Fibroblast of lung (primary cell): ENCODE measurements around the gene TNIP2. TPM values are rescaled to one million over a fixed set of nuclear protein-coding genes. Genes with fewer than 3 reads are reported as not detected.

ENCODE experiments used
- DNase-seq, 2 donors: peaks; one replicate each; pipeline versions ENCODE4 v3.0.0 to v3.0.0-alpha.2; 2010; ENCODE audit warnings: low read depth in 2 of 2
- H2AFZ ChIP-seq: 2 replicates; pipeline ENCODE4 v1.5.1; 2012; ENCODE audit warnings: low read length, control low read depth, inconsistent platforms
- H3K27ac ChIP-seq: 2 replicates; pipeline ENCODE4 v1.5.1; 2011; ENCODE audit warnings: low read length, control low read depth; ENCODE audit not compliant: insufficient read depth
- H3K27me3 ChIP-seq: 2 replicates; pipeline ENCODE4 v1.5.1; 2011; ENCODE audit warnings: mild to moderate bottlenecking, low read length; ENCODE audit not compliant: control insufficient read depth, insufficient read depth
- H3K36me3 ChIP-seq: 2 replicates; pipeline ENCODE4 v1.5.1; 2011; ENCODE audit warnings: low read length; ENCODE audit not compliant: control insufficient read depth, insufficient read depth
- H3K4me1 ChIP-seq: 2 replicates; pipeline ENCODE4 v1.5.1; 2011; ENCODE audit warnings: low read length; ENCODE audit not compliant: control insufficient read depth, insufficient read depth; ENCODE audit errors: extremely low read depth
- H3K4me2 ChIP-seq: 2 replicates; pipeline ENCODE4 v1.5.1; 2011; ENCODE audit warnings: low read length, control low read depth; ENCODE audit not compliant: insufficient read depth; ENCODE audit errors: extremely low read depth
- H3K4me3 ChIP-seq, 4 experiments: fragments of 200-600 bp in 1 of 4; sonication (generic) in 1 of 4; replicated peaks in 1 of 4; 2 replicates each; pipeline ENCODE4 v1.5.1; 2011 to 2016; ENCODE audit warnings: low read length in 4 of 4, low read depth in 3 of 4, mild to moderate bottlenecking in 3 of 4, control low read depth in 2 of 4, inconsistent platforms in 1 of 4, mixed read lengths in 1 of 4; ENCODE audit not compliant: insufficient read depth in 1 of 4; ENCODE audit errors: control extremely low read depth in 1 of 4
- H3K79me2 ChIP-seq: 2 replicates; pipeline ENCODE4 v1.5.1; 2012; ENCODE audit warnings: mild to moderate bottlenecking, low read length, inconsistent platforms; ENCODE audit not compliant: control insufficient read depth, insufficient read depth
- H3K9ac ChIP-seq: 2 replicates; pipeline ENCODE4 v1.5.1; 2011; ENCODE audit warnings: mild to moderate bottlenecking, low read length, control low read depth; ENCODE audit not compliant: insufficient read depth
- H3K9me3 ChIP-seq: 2 replicates; pipeline ENCODE4 v1.5.1; 2012; ENCODE audit warnings: low read depth, low read length; ENCODE audit not compliant: control insufficient read depth, insufficient read depth
- H4K20me1 ChIP-seq: 2 replicates; pipeline ENCODE4 v1.5.1; 2011; ENCODE audit warnings: low read length; ENCODE audit not compliant: control insufficient read depth, insufficient read depth; ENCODE audit errors: extremely low read depth
- EZH2 ChIP-seq: IDR thresholded peaks from 2 replicates; pipeline ENCODE4 v1.5.1; 2012; ENCODE audit warnings: low read length, control low read depth, mild to moderate bottlenecking; ENCODE audit errors: missing control alignments
- polyA plus RNA-seq, 2 donors: library from polyadenylated mRNA; depleted of rRNA in 1 of 2; stranded (reverse) in 1 of 2; unstranded in 1 of 2; fragments of >200 nt; gene quantifications; 2 replicates each; pipeline ENCODE4 v1.2.1, GENCODE V29; 2011 to 2012; ENCODE audit warnings: missing spikeins in 1 of 2
- total RNA-seq: library from RNA; depleted of rRNA; stranded (reverse); fragments of >200 nt; gene quantifications from 2 replicates; pipeline ENCODE4 v1.2.1, GENCODE V29; 2014
- TF ChIP-seq, protein P1 (sequence below), 2 donors: IDR thresholded peaks in 1 of 2; conservative IDR thresholded peaks in 1 of 2; 1 replicate in 1 of 2; 2 replicates in 1 of 2; pipeline ENCODE4 v1.5.1; 2011 to 2012; ENCODE audit warnings: low read length in 2 of 2, control low read depth in 1 of 2, inconsistent platforms in 1 of 2, low read depth in 1 of 2, mild to moderate bottlenecking in 1 of 2

Gene TNIP2
- total and polyA plus RNA-seq, 2 donors (not counting 1 experiment from before 2014, with no cell fraction given) = 21.8 to 56.5 TPM

DNA sequence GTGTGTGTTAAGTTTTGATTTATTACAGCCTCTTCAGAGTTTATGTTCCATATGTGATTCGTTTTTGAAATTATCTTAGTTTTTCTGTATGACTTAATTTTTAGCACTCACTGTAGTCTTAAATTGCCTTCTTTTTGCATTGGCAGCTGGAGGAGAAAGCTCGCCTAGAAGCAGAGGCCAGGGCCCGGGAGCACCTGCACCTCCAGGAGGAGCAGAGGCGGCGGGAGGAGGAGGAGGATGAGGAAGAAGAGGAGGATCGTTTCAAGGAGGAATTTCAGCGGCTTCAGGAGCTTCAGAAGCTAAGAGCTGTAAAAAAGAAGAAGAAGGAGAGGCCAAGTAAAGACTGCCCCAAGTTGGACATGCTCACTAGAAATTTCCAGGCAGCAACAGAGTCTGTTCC is 56.6 kb downstream of the TNIP2 start:
- H3K36me3 ChIP-seq = peaks cover 23% of the 10 kb centered on the region
- H3K9ac ChIP-seq = no peak overlapping the region
- H3K4me1 ChIP-seq = no peaks in the 10 kb centered on the region
- no peaks in the 10 kb centered on the region for H3K79me2 ChIP-seq
- no peaks in the 10 kb centered on the region for H3K9me3 ChIP-seq
- DNase-seq = no peak
- no peak overlapping the region for H3K4me2 ChIP-seq
- H3K27me3 ChIP-seq = no peaks in the 10 kb centered on the region
- no peaks in the 10 kb centered on the region for H4K20me1 ChIP-seq
- H3K27ac ChIP-seq = no peak overlapping the region
- no peak overlapping the region for H2AFZ ChIP-seq
- TF ChIP-seq, protein P1, sequence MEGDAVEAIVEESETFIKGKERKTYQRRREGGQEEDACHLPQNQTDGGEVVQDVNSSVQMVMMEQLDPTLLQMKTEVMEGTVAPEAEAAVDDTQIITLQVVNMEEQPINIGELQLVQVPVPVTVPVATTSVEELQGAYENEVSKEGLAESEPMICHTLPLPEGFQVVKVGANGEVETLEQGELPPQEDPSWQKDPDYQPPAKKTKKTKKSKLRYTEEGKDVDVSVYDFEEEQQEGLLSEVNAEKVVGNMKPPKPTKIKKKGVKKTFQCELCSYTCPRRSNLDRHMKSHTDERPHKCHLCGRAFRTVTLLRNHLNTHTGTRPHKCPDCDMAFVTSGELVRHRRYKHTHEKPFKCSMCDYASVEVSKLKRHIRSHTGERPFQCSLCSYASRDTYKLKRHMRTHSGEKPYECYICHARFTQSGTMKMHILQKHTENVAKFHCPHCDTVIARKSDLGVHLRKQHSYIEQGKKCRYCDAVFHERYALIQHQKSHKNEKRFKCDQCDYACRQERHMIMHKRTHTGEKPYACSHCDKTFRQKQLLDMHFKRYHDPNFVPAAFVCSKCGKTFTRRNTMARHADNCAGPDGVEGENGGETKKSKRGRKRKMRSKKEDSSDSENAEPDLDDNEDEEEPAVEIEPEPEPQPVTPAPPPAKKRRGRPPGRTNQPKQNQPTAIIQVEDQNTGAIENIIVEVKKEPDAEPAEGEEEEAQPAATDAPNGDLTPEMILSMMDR (conservative IDR thresholded peaks at IDR 0.05 in 1 of 2, IDR thresholded peaks at IDR 0.05 in 1 of 2; ENCODE audit: low read depth in 1 of 2, low read length in 2 of 2) = no peak
- no peak for TF ChIP-seq EZH2
- H3K4me3 ChIP-seq = no peak overlapping the region

DNA sequence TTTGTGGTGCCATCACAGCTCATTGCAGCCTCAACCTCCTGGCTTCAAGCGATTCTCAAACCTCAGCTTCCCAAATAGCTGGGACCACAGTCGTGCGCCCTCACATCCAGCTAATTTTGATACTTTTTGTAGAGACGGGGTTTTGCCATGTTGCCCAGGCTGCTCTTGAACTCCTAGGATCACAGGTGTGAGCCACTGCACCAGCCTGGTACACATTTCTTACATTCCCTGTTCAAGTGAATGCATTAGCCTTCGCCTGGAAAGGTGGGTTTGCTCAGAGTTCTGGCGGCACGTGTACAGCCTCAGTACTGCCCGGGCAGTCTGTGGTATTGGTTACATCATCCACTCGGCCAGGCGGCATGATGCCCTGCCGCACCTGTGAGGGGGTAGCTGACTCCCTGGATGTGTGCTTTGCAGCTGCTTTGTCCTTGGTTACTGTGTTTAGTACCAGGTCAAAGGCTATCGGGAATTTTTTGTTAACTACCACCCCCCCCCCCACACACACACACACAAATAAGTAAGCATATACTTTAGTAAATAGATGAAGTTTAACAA is 57.1 kb downstream of the TNIP2 start:
- H3K36me3 ChIP-seq = peaks cover 25% of the 10 kb centered on the region

DNA sequence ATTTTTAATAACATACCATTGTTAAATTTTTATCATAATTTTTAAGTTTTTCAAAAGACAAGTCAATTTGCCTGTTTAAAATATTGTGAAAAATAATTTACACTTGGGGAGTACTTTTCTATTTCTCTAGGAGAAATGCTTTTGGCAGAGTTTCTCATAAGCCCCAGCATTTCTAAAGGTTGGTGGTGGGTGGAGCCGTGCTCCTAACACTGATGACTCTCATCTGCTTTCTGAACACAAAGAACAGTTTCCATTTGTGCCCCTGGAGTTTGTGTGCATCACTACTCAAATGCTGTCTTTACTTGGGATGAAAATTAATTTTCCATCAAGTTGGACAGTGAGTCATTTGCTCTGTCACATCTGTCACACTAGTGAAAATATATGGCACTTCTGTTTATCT is 57.6 kb downstream of the TNIP2 start:
- no peak overlapping the region for H3K4me3 ChIP-seq
- no peaks in the 10 kb centered on the region for H4K20me1 ChIP-seq
- no peak for DNase-seq
- H2AFZ ChIP-seq = no peak overlapping the region
- H3K27ac ChIP-seq = no peak overlapping the region
- no peaks in the 10 kb centered on the region for H3K79me2 ChIP-seq
- H3K4me1 ChIP-seq = no peaks in the 10 kb centered on the region
- H3K4me2 ChIP-seq = no peak overlapping the region
- H3K36me3 ChIP-seq = peaks cover 29% of the 10 kb centered on the region
- no peak for TF ChIP-seq EZH2
- TF ChIP-seq, protein P1 (conservative IDR thresholded peaks at IDR 0.05 in 1 of 2, IDR thresholded peaks at IDR 0.05 in 1 of 2; ENCODE audit: low read depth in 1 of 2, low read length in 2 of 2) = no peak
- no peaks in the 10 kb centered on the region for H3K9me3 ChIP-seq
- H3K27me3 ChIP-seq = no peaks in the 10 kb centered on the region
- H3K9ac ChIP-seq = no peak overlapping the region

More for the DNA sequence above, 57.1 kb downstream of the TNIP2 start:
- no peak overlapping the region for H3K27ac ChIP-seq
- H4K20me1 ChIP-seq = no peaks in the 10 kb centered on the region
- H3K9ac ChIP-seq = no peak overlapping the region
- H3K4me2 ChIP-seq = no peak overlapping the region
- TF ChIP-seq, protein P1 (conservative IDR thresholded peaks at IDR 0.05 in 1 of 2, IDR thresholded peaks at IDR 0.05 in 1 of 2; ENCODE audit: low read depth in 1 of 2, low read length in 2 of 2) = no peak
- TF ChIP-seq EZH2 = no peak
- H3K79me2 ChIP-seq = no peaks in the 10 kb centered on the region
- no peak for DNase-seq
- H2AFZ ChIP-seq = no peak overlapping the region
- no peaks in the 10 kb centered on the region for H3K9me3 ChIP-seq
- H3K4me3 ChIP-seq = no peak overlapping the region
- no peaks in the 10 kb centered on the region for H3K4me1 ChIP-seq
- H3K27me3 ChIP-seq = no peaks in the 10 kb centered on the region
